Inflammatory macrophage (primary cell): ENCODE results near the gene USP10.

ENCODE experiments used
- DNase-seq, 2 donors: peaks; one replicate each; pipeline ENCODE4 v3.0.0-alpha.2; 2020 to 2022

The USP10 gene

DNA sequence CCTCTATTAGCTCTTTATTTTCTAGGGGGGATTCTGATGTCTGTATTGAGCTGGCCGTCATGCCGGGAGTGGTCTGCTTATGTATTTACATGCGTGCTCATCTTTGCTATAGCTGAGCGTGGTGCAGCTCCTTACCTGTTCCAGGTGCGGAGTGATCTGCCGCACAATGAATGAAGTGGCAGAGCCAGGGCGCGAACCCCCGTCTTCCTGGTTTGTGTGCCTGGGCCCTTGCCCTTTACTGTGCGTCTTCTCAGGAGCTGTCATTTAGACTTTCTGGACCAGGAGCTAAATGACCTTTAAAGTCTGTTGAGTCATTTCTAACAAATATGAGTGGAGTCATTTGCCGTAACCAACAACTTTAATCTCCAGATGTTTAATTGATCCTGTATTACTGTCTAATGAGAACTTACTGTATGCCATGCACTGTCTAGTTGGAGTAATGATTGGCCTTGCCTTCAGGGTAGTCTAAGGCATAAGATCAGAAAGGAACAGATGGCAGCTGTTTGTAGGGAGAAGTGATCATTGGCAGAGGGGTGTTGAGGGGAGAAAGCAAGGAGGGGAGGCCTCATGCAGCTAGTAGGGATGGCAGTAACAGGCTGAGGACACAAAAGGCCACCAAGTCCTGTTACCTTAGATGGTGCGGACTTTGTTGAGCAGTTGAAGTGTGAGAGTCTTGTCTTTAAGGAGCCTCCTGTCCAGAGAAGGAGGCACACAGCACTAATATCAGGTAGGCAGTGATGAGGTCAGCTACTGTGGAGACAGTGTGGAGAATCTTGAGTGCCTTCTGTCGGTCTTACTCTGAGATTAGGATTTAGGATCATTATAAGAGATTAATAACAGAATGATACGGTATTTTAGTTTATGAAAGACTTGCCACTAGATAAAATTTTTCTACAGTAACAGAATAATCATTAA is 53.9 kb downstream of the USP10 start:
- DNase-seq: no peak

- peak; percentile 87 to 92 for DNase-seq
Measured at GRCh38 chr16:84754353-84754856, 54.6 kb downstream of the USP10 start.

DNA sequence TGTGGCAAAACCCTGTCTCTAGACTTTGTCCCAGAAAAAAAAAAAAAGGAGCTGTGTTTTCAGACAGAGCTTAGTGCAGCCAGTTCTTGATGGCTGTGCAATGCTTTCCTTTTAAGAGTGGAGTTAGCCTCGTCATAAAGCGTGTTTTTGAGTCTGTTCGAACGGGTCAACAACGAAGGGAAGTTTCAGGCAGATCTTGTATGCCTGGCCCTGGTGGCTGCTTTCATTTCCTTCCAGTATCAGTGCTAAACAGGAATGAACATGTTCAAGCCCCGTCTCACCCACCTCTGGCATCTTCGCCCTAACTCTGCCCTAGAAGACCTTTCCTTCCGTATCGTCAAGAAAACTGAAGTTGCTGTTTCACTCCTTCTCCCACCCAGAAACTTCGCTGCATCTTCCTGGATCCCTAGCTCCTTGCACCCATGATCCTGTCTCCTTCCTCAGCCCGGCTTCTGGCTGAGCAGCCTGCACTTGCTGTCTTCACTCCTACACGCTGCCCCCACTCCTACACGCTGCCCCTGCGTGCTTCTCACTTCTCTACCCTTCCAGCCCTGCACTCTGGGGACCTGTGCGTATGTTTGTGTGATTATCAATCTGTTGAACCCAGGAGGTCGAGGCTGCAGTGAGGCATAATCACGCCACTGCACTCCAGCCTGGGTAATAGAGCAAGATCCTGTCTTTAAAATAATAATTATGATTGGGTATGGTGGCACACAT is 55.3 kb downstream of the USP10 start:
- DNase-seq: no peak

DNA sequence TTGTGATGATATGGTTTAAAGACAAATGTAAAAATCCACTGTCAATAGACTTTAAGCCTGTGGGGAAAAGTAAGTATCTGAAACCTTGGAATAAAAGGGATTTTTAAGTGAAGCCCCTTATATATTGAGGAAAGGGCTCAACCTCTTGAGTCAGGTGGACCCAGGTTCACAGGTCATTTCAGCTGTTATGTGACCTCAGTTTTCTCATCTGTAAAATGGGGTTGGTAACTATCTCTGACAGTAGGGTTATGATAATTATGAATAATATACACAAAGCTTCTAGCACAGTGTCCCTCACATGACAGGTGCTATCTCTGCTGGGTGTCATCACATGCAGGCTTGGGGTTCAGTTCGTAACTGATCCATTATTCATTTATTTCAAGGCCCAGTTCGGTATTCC is 57.0 kb downstream of the USP10 start:
- no peak for DNase-seq

DNA sequence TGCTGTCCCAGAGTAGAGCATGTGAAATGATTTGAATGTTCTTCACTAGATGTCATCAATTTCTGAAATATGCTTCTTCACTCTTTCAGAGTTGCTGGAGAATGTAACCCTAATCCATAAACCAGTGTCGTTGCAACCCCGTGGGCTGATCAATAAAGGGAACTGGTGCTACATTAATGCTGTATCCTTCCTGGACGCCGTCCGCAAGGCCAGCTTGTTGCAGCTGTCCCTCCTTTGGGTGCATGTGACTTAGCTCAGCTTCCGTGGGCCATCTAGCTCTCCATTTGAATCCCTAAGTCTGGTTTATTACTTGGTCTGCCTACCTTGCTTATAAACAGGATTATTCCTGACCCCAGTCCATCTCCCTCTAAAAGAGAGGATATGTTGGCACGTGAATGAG is 58.8 kb downstream of the USP10 start:
- DNase-seq: no peak

DNA sequence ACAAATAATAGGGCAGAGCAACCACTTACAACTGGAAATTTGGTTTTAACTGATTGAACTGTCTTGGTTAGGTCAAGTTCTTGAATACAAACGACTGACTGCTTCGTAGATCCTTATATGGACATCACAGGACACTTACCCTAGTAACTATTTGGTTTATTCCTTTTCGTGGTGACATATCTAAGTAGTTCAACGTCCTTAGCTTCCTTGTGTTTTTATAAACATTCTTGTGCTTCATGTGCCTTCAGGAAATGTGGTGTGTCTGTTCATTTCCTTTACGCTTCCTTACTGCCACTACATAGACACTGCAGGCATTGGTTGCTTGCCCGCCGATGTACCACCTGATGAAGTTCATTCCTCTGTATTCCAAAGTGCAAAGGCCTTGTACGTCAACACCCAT is 59.3 kb downstream of the USP10 start:
- DNase-seq: no peak

DNA sequence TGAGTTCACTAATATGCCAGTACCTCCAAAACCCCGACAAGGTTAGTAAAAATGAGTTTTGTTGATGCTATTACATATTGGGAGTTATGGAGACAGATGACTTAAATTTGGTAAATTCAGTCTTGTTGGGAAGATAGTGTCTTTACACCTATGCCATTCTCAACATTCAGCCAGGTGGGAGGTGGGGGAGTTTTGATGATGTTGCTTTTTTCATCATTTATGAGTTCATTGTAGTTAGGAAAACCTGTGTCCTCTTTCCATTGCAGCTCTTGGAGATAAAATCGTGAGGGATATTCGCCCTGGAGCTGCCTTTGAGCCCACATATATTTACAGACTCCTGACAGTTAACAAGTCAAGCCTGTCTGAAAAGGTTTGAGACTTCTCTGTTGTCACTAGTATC is 60.1 kb downstream of the USP10 start:
- DNase-seq: no peak

- no peak for DNase-seq
Measured at GRCh38 chr16:84761448-84762368, 61.9 kb downstream of the USP10 start.

- DNase-seq: no peak
Measured at GRCh38 chr16:84763164-84763563, 63.4 kb downstream of the USP10 start.

- DNase-seq: no peak
Measured at GRCh38 chr16:84763629-84764028, 63.8 kb downstream of the USP10 start.

DNA sequence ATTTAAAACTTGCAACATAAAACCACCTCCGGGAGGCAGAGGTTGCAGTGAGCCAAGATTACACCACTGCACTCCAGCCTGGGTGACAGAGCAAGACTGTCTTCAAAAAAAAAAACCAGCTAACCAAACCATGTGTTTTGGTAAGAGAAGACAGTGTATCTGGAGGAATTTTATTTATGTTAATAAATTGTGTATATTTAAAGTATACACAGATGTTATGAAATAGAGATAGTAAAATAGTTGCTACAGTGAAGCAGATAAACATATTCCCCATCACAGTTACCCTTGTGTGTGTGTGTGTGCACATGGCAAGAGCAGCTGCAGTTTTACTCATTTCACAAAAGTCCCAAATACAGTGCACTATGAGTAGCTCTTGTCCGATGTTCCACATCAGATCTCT is 65.2 kb downstream of the USP10 start:
- DNase-seq: no peak

DNA sequence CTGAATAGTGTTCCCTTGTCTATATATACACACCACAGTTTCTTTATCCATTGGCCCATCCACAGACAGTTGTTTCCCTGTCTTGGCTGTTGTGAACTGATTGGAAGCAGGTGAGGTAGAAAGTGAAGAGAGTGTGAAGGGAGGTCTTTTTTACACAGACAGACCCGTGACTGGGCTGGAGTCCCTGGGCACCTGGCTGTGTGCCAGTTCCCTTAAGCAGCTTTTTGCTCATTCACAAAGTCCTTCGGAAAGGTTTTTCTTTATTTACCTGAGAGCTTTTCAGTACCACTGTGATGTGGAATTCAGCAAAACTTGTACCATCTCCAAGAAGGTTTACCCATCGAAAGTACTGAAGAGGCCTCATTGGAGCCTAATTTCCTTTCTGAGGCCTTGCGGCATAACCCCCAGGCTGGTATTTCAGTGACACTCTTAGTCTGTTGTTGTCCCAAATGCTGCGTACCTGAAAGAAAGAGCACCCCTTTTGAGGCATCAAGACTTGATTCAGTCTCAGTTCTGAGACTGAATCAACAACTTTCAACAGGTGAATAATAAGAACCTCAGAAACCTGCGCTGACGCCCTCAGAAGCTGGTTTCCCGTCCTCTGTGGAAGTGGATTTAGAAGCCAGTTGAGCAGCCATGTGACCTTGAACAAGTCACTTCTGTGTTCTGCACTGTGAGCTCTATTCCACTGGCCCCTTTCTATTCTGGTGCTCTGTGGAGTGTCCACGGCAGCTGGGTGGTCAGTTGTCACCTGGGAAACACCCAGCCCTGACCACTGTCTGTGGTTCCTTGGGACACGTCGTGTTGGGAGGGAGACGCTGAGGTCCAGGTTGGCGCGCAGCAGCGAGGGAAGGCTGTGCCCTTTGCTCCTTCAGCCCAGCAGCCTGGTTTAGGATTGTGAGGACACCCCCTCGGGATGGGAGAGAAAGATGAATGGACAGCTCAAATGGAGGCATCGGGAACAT is 66.1 kb downstream of the USP10 start:
- DNase-seq: no peak

DNA sequence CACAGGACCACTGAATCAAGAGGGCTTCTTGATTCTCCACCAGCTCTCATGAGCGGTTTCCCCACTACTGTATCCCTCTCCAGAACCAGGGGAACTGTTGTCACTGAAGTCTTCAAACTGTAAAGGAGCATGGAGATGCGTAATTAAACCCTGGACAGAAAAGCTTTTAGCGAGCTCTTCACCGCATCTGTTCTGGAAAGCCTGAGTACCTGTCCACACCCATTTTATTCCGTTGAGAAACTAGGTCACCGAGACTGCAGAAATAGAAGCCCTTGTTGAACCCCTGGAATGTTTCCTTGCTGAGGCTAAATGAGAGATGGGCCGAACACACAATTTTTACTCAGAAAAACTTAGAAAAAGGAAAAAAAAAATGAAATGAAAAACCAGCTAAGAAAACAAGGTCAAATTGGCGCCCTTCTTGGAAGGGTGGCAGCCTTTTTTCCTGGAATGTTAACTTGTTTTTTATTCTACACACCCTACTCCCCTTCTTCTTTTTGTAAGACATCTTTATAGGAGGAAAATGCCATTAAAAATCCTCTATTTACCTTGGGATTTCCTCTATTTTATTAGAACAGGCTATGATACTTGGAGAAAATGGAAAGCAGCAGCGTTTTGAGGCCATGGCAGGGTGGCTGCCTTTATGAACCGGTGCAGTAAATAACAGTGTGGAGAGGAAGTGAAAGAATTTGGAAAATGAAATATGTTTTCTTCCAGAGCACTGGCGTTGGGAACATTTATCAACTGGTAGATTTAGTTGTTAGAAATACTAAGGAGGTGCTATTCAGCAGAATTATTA is 67.4 kb downstream of the USP10 start:
- DNase-seq: no peak

- DNase-seq: no peak
Measured at GRCh38 chr16:84768061-84768807, 68.4 kb downstream of the USP10 start.

DNA sequence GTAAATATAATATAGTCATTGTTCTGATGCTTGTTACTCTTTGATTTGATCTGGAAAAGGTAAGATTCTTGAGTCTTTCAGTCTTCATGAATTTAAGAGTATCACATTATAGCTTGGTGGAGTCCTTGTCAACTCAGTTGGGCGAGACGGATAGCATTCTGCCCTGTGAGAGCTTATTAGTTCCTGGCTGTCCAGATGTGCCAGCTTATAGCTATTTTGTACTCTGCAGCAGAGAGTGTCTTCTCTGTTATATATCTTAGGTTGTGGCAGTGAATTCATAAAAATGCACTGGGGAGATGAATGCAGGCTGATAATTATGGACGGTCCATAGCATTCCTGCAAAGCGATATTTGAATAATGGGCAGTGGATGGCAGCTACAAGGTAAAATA is 69.0 kb downstream of the USP10 start:
- no peak for DNase-seq

DNA sequence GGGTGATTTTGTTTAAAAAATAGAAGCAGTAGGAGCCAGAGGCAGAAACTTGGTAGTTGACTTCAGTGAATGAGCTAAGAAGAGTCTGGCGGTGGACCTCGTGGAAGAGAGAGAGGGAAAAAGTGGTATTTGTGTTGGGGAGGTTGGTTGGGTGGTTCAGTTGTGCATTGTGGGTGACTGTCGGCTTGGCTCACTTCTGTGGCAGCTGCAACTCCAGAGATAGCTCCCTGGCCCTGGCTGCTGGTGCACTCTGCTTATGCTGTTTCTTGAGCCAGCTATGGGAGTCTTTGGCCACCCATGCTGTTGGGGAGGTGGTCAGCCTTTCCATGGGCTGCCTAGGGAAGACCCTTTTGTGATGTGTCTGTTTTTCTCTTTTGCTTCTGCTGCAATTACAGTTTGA is 69.6 kb downstream of the USP10 start:
- DNase-seq: no peak

DNA sequence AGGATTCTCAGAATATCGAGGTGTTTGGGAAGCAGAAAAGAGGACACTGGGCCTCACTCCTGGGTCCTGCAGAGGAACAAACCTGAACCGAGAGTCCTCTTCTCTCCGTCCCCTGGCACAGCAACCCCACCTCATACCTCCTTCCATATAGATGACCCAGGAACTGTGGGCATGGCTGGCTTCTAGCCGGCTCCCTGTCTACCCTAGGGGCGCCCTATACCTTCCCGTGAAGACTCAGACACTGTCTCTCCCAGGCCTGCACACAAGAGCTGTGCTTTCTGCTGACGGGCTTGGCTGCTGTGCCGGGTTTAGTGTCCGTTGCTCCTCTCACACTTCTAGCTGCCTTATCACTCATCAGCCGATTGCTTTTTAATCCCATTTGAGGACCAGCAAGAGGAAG is 73.5 kb downstream of the USP10 start:
- no peak for DNase-seq

GRCh38 chr16:84774810-84775209 is 75.0 kb downstream of the USP10 start:
- peak; percentile 66 to 80 for DNase-seq

GRCh38 chr16:84775262-84775810 is 75.5 kb downstream of the USP10 start:
- no peak for DNase-seq

- DNase-seq: no peak
Measured at GRCh38 chr16:84777435-84777834, 77.6 kb downstream of the USP10 start.
